Hepatocyte (in vitro differentiated cells): ENCODE results near the gene CCT8. TPM values are rescaled to one million over a fixed set of nuclear protein-coding genes. Genes with fewer than 3 reads are reported as not detected.
"Not testable (repeated sequence)": the region's sequence is repeated elsewhere in the genome, so short reads cannot be mapped to it uniquely, and the experiment has no call there.

Source experiments
- DNase-seq: peaks from one replicate; pipeline ENCODE4 v3.0.0-alpha.2; 2016; ENCODE audit warnings: low spot score
- H2AFZ ChIP-seq: fragments of 200-600 bp; sonication (generic); 2 replicates; pipeline ENCODE4 v1.6.0; 2016; ENCODE audit warnings: antibody characterized with exemption, mild to moderate bottlenecking
- H3K27ac ChIP-seq: fragments of 200-600 bp; sonication (generic); 2 replicates; pipeline ENCODE4 v1.5.1; 2016; ENCODE audit warnings: mild to moderate bottlenecking
- H3K27me3 ChIP-seq: fragments of 200-600 bp; sonication (generic); 2 replicates; pipeline ENCODE4 v1.6.1; 2016
- H3K36me3 ChIP-seq: fragments of 200-600 bp; sonication (generic); replicated peaks from 2 replicates; pipeline ENCODE4 v1.5.1; 2016; ENCODE audit warnings: low read depth; ENCODE audit not compliant: insufficient read depth
- H3K4me1 ChIP-seq: fragments of 200-600 bp; sonication (generic); 2 replicates; pipeline ENCODE4 v1.5.1; 2016; ENCODE audit warnings: mild to moderate bottlenecking, moderate library complexity; ENCODE audit not compliant: insufficient read depth
- H3K4me2 ChIP-seq: fragments of 200-600 bp; sonication (generic); 2 replicates; pipeline ENCODE4 v1.6.0; 2016
- H3K4me3 ChIP-seq: fragments of 200-600 bp; sonication (generic); 2 replicates; pipeline ENCODE4 v1.5.1; 2016; ENCODE audit warnings: mild to moderate bottlenecking
- H3K79me2 ChIP-seq: fragments of 200-600 bp; sonication (generic); 2 replicates; pipeline ENCODE4 v1.6.0; 2017; ENCODE audit warnings: mild to moderate bottlenecking
- H3K9me2 ChIP-seq: fragments of 200-600 bp; sonication (generic); replicated peaks from 2 replicates; pipeline ENCODE4 v1.6.0; 2017; ENCODE audit warnings: mild to moderate bottlenecking; ENCODE audit not compliant: insufficient read depth
- H3K9me3 ChIP-seq: fragments of 200-600 bp; sonication (generic); 2 replicates; pipeline ENCODE4 v1.5.1; 2016; ENCODE audit warnings: low read depth, mild to moderate bottlenecking
- H4K20me1 ChIP-seq: fragments of 200-600 bp; sonication (generic); 2 replicates; pipeline ENCODE4 v1.6.0; 2016; ENCODE audit warnings: mild to moderate bottlenecking; ENCODE audit not compliant: insufficient read depth, poor library complexity, severe bottlenecking
- CTCF ChIP-seq: fragments of 200-600 bp; sonication (generic); IDR thresholded peaks from 2 replicates; pipeline ENCODE4 v1.5.1; 2016; ENCODE audit warnings: antibody characterized with exemption, mild to moderate bottlenecking; ENCODE audit not compliant: poor library complexity
- EZH2 ChIP-seq: fragments of 200-600 bp; sonication (generic); IDR thresholded peaks from 2 replicates; pipeline ENCODE4 v1.6.1; 2016; ENCODE audit warnings: antibody characterized with exemption, mild to moderate bottlenecking, borderline replicate concordance
- EZH2phosphoT487 ChIP-seq: fragments of 200-600 bp; sonication (generic); IDR thresholded peaks from one replicate; pipeline ENCODE4 v1.6.1; 2018; ENCODE audit warnings: antibody characterized with exemption, mild to moderate bottlenecking, low read depth, moderate library complexity; ENCODE audit not compliant: unreplicated experiment, severe bottlenecking
- WGBS: methylation state at CpG from one replicate; pipeline ENCODE4 v1.1.6; 2016; ENCODE audit warnings: low lambda C conversion rate; ENCODE audit errors: missing lambda C conversion rate; 5-methylcytosine and 5-hydroxymethylcytosine counted together
- polyA plus RNA-seq: library from polyadenylated mRNA; unstranded; fragments of >200 nt; fragmentation: Nextera tagmentation; extraction: Ambion mirVana; gene quantifications from 2 replicates; pipeline ENCODE4 v1.2.1, GENCODE V29; 2016
- total RNA-seq: library from RNA; depleted of rRNA; stranded (reverse); fragments of >200 nt; gene quantifications from 2 replicates; pipeline ENCODE4 v1.2.3, GENCODE V29; 2014

Gene CCT8
- total and polyA plus RNA-seq, 2 experiments from 2014 or later = 125 to 196 TPM

- H4K20me1 ChIP-seq = peaks cover 3% of the 10 kb centered on the region
- H3K36me3 ChIP-seq = no peaks in the 10 kb centered on the region
- peaks cover 7% of the 10 kb centered on the region for H3K4me1 ChIP-seq
- H3K4me2 ChIP-seq = peak within 1 kb of the TSS; percentile 78
- peak within 1 kb of the TSS; percentile 36 for H3K4me3 ChIP-seq
- peaks cover 40% of the 10 kb centered on the region for H3K79me2 ChIP-seq
- under 1% methylated on average over 47 of the region's 48 CpGs for WGBS
- TF ChIP-seq CTCF (no peak), EZH2 (no peak), EZH2phosphoT487 (no peak)
- H3K9me2 ChIP-seq = no peaks in the 10 kb centered on the region
- H3K27me3 ChIP-seq = no peaks in the 10 kb centered on the region
- peak within 1 kb of the TSS; percentile 97 for H3K27ac ChIP-seq
- H3K9me3 ChIP-seq = no peaks in the 10 kb centered on the region
- H2AFZ ChIP-seq = peak within 1 kb of the TSS; percentile 76
- peak; percentile 96 for DNase-seq
Measured at GRCh38 chr21:29024474-29025327, 48.7 kb downstream of the CCT8 start, which contains the start of gene USP16. Gene USP16, plus strand, starts transcription at chr21:29024668. Its CDS starts 3,246 bp downstream, at chr21:29027914.

GRCh38 chr21:29022166-29022565 is 51.3 kb downstream of the CCT8 start:
- Histone ChIP-seq H3K4me1 (peaks cover 7% of the 10 kb centered on the region), H2AFZ (no peak overlapping the region), H3K27me3 (no peaks in the 10 kb centered on the region), H3K9me3 (no peaks in the 10 kb centered on the region), H3K79me2 (peaks cover 35% of the 10 kb centered on the region), H3K4me2 (no peak overlapping the region), H3K27ac (no peak overlapping the region), H4K20me1 (peaks cover 3% of the 10 kb centered on the region), H3K4me3 (no peak overlapping the region), H3K9me2 (no peaks in the 10 kb centered on the region), H3K36me3 (no peaks in the 10 kb centered on the region)
- DNase-seq = no peak
- WGBS = 93% methylated on average over 4 of the region's 4 CpGs
- TF ChIP-seq EZH2 = no peak
- TF ChIP-seq CTCF = no peak
- TF ChIP-seq EZH2phosphoT487 = no peak

- peak overlapping the region; percentile 85 for H2AFZ ChIP-seq
- no peaks in the 10 kb centered on the region for H3K9me3 ChIP-seq
- no peaks in the 10 kb centered on the region for H3K4me1 ChIP-seq
- peak overlapping the region; percentile 52 for H3K4me3 ChIP-seq
- no peaks in the 10 kb centered on the region for H3K36me3 ChIP-seq
- 59% methylated on average over 12 of the region's 12 CpGs for WGBS
- H3K27ac ChIP-seq = peak overlapping the region; percentile 79
- no peaks in the 10 kb centered on the region for H3K9me2 ChIP-seq
- H3K4me2 ChIP-seq = peak overlapping the region; percentile 71
- no peaks in the 10 kb centered on the region for H3K27me3 ChIP-seq
- H3K79me2 ChIP-seq = peaks cover 19% of the 10 kb centered on the region
- TF ChIP-seq EZH2phosphoT487 = no peak
- DNase-seq = no peak
- no peaks in the 10 kb centered on the region for H4K20me1 ChIP-seq
Measured at GRCh38 chr21:29018540-29018939, 54.9 kb downstream of the CCT8 start.

- no peak overlapping the region for H3K27ac ChIP-seq
- TF ChIP-seq CTCF (no peak), EZH2phosphoT487 (no peak), EZH2 (no peak)
- WGBS = 93% methylated on average over 6 of the region's 6 CpGs
Measured at GRCh38 chr21:29017639-29018237, 55.7 kb downstream of the CCT8 start.

GRCh38 chr21:29011236-29011635 is 62.2 kb downstream of the CCT8 start:
- H3K27me3 ChIP-seq, H3K4me1 ChIP-seq, H3K4me3 ChIP-seq, H3K79me2 ChIP-seq, H3K27ac ChIP-seq, H4K20me1 ChIP-seq, DNase-seq, H3K9me2 ChIP-seq, H3K9me3 ChIP-seq, H3K4me2 ChIP-seq, H2AFZ ChIP-seq, H3K36me3 ChIP-seq: not testable (repeated sequence)
- WGBS = 100% methylated on average over 1 of the region's 30 CpGs

More at GRCh38 chr21:29017639-29018237, 55.7 kb downstream of the CCT8 start:
- no peaks in the 10 kb centered on the region for H3K4me1 ChIP-seq
- H4K20me1 ChIP-seq = no peaks in the 10 kb centered on the region
- peaks cover 19% of the 10 kb centered on the region for H3K79me2 ChIP-seq
- peak overlapping the region; percentile 71 for H3K4me2 ChIP-seq
- no peaks in the 10 kb centered on the region for H3K9me3 ChIP-seq
- H3K27me3 ChIP-seq = no peaks in the 10 kb centered on the region
- peak overlapping the region; percentile 85 for H2AFZ ChIP-seq
- DNase-seq = no peak
- H3K4me3 ChIP-seq = no peak overlapping the region
- no peaks in the 10 kb centered on the region for H3K9me2 ChIP-seq
- no peaks in the 10 kb centered on the region for H3K36me3 ChIP-seq
